Stimulated activated naive CD4-positive, alpha-beta T cell (primary cell): ENCODE results near the gene DMD.

Source experiments
- DNase-seq, 6 experiments: peaks; one replicate each; lab custom pipeline; 2025; lab: John Stamatoyannopoulos, UW

The DMD gene

DNA sequence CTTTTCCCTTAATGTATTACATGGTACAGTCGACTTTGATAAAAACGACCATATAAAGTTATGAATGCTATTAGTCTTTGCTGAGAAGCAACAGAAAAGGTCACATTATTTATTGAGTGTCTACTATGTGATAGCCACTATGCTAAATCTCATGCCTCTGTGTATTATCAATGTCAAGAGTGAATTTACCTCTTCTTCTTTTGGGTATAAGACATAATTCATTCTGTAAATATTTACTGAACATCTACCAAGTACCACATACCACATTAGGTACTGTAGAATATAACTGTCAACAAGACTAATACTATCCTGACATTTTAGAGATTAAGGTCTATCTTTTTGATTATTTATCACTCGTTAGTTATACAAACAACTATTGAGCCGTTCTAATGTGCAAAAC, 1870.8 kb downstream of the DMD start:
- DNase-seq: no peak

GRCh38 chrX:31338991-31339350, 1872.4 kb downstream of the DMD start:
- no peak for DNase-seq

- DNase-seq: no peak
These were observed 1874.0 kb downstream of the DMD start for GRCh38 chrX:31337332-31337731.

- DNase-seq: no peak
These were observed 1874.9 kb downstream of the DMD start for GRCh38 chrX:31336419-31336818.

- no peak for DNase-seq
These were observed 1876.4 kb downstream of the DMD start for GRCh38 chrX:31334997-31335396.

DNA sequence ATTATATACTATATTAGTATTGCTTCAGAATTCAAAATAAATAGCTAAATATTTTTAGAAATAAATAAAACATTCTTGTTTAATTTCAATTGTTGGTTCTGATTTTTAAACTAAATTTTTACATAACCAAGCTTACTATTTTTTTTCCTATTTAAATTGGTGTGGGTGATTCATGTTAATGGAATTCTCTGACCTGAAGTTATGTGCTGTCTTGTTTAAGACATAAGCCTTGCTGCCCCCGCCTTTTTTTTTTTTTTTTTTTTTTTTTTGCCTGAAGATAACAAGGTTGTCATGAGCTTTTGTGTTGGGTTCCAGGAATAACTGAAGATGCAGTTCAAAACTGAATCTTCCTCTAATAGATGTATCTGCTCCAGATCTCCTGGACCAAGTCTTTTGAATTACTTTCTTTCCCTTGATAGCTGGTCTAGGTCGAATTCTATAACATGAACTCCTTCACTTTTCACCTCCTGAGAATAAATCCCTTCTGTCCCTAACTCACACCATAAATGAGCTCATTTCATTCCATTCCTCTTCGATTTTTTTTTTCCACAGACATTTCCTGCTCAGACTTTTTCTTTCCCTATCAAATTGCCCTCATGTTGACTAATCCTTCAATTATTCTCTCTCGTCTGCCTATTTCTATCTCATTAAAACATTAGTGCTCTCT, 1878.1 kb downstream of the DMD start:
- no peak for DNase-seq

DNA sequence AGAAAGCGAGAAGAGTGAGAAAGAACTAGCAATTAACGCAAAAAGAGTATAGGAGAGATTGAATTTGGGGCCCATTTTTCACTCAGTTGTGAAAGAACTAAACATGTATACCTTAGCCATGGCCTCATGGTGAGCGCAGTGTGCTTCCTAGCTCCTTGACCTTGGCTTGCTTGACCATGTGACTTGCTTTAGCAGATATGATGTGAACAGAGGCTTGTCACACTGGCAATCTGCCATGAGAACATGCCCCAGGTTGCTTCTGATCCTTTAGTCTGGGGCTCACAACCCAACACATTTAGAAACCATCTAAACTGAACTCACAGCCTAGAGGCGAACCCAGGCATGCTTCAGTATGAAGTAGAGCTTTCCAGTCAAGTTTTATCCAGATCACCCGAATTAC, 1879.4 kb downstream of the DMD start:
- no peak for DNase-seq

- no peak for DNase-seq
These were observed 1880.3 kb downstream of the DMD start for GRCh38 chrX:31331015-31331414.

DNA sequence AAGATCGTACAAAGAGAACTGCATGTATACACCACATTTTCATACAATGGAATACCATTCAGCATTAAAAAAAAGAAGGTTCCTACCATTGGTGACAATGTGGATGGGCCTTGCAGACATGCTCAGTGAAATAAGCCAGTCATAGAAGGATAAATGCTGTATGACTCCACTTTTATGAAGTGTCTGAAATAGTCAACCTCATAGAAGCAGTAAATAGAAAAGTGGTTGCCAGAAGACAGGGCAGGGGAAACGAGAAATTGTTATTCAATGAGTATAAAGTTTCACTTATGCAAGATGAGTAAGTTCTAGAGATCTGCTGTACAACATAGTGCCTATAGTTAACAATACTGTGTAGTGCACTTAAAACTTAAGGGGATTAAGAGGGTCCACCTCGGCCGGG, 1882.1 kb downstream of the DMD start:
- DNase-seq: no peak

- DNase-seq: no peak
These were observed 1887.7 kb downstream of the DMD start for GRCh38 chrX:31323658-31324057.

GRCh38 chrX:31320740-31321139, 1890.6 kb downstream of the DMD start:
- DNase-seq: no peak

DNA sequence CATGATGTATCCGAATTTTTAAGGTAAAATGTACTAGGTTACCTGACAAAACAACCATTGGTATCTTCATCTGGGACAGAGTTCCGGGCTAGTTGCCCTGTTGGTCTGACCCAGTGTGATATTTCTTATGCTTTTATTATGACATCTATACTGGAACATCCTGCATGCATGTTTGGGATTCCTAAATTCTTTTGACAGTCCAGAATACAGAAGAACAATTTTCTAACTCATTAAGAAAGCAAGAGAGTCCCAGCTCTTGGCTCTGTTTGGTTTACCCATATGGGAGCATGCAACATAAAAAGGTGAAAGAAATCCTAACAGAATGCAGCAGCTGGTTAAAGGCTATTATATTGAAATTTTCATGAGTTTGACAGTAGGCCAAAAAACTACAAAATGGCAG, 1891.8 kb downstream of the DMD start:
- DNase-seq: no peak

DNA sequence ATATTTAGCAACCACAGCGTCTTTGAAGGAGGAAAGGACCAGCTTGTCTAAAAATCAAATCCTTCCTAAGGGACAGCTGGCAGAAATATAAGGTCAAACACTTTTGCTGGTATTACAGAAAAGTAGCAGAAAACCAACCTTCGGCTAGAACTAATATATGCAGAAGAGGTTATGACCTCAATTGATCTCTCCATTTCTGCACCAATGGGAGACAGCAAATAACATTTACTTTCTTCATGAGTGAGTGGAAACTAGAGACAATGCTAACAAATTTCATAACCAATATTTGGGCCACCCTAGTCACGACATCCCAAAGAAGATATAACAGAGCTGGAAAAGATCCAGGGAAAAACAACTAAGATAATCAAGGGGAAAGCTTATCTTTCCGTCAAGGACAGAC, 1892.5 kb downstream of the DMD start:
- DNase-seq: no peak

- no peak for DNase-seq
These were observed 1894.9 kb downstream of the DMD start for GRCh38 chrX:31316340-31316991.

DNA sequence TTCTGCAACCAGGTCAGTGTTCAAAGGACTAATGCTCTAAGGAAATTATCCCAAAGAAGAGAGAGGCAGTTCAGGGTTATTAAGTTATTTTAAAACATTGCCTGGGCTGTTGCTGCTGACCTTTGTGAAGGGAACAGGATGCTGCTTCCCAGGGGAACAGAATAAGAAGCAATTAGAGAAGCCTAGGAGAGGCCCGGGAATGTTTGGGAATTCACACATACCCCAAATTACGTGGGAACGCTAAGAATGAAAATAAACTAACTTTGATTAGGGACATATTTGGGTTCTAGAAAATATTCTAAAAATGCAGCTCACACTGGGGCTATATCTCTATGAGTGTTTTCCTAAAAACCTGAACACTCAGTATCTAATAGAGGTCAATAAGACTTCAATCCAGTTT, 1896.4 kb downstream of the DMD start:
- no peak for DNase-seq

- DNase-seq: no peak
These were observed 1903.4 kb downstream of the DMD start for GRCh38 chrX:31307952-31308351.

- DNase-seq: no peak
These were observed 1908.7 kb downstream of the DMD start for GRCh38 chrX:31302573-31303075.

DNA sequence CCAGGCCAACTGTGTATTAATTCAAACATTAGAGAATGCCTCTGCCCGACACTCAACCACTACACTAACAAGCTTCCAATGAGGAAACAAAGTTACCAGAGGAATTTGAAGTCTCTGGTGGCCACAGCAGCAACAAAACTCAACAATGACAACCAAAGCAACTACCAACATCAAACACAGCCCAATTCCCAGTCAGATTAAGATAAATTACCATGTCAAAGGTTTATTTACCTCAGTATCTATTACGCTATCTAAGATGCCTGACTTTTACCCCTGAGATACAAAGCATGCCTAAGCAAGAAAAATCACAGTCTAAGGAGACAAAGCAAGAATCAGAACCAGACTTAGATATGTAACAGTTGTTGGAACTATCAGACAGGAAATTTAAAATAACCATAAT, 1909.4 kb downstream of the DMD start:
- no peak for DNase-seq

- DNase-seq: no peak
These were observed 1910.1 kb downstream of the DMD start for GRCh38 chrX:31301203-31301602.

DNA sequence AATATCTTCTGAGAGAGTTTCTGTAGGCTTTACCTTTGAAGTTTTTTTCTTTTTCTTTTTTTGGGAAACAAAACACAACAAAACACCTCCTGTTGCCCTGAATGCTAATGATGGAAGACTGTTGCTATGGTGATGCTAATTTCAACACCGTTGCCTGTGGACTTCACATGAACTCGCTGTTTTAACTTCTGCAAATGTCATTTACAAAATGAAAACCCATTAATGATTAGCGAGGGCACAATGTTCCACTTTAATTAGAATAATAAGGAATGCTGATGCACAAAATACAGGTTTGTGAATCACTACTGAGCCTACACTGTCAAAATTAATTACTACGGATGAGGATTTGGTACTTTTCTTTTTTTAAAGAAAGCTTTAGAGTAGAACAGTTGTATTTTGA, 1912.4 kb downstream of the DMD start:
- DNase-seq: no peak

- no peak for DNase-seq
These were observed 1913.5 kb downstream of the DMD start for GRCh38 chrX:31297881-31298280.

DNA sequence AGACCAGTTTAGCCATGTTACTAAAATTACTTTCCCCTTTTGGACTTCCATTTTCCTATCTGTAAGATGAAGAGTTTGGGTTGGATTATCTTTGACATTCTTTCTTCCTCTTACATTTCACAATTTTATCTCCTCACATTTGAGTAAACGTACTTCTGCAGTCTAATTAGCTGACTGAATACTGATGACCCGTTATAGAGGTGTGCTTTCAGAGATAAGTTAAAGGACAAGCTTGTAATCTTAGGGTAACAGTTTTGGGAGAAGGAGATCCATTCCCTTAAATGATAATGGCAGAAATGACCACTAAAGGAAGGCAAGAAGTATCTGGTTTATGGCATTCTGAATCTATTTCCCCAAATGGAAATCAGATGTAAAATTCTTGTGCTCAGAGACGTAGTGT, 1916.9 kb downstream of the DMD start:
- DNase-seq: no peak

- no peak for DNase-seq
These were observed 1917.9 kb downstream of the DMD start for GRCh38 chrX:31293409-31293808.

DNA sequence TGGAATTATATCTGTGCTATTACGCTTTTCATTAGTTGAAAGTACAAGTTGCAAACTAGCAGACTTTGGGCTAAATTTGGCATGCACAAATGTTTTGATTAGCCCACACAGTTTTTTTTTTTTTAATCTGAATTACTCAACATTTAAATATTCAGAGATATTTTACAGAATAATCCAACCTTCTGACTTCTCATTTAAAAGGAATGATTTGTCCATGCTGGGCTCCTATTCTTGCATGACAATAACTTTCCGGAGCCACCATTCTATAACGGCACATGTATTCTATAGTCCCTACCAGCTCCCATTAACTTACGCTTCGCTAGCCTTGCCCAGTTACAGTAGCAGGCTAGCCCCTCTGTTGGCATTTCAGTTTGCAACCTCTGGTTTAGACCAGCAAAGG, 1920.2 kb downstream of the DMD start:
- DNase-seq: no peak
